ENCODE measurements around the gene ZMYND19.
"Not testable (repeated sequence)": the region's sequence is repeated elsewhere in the genome, so short reads cannot be mapped to it uniquely, and the experiment has no call there.

ZMYND19 gene

GRCh38 chr9:137614631-137615386 is 24.5 kb upstream of the ZMYND19 start:
- DNase-seq (ENCODE audit: low read depth in 2 of 2) = no peak

DNA sequence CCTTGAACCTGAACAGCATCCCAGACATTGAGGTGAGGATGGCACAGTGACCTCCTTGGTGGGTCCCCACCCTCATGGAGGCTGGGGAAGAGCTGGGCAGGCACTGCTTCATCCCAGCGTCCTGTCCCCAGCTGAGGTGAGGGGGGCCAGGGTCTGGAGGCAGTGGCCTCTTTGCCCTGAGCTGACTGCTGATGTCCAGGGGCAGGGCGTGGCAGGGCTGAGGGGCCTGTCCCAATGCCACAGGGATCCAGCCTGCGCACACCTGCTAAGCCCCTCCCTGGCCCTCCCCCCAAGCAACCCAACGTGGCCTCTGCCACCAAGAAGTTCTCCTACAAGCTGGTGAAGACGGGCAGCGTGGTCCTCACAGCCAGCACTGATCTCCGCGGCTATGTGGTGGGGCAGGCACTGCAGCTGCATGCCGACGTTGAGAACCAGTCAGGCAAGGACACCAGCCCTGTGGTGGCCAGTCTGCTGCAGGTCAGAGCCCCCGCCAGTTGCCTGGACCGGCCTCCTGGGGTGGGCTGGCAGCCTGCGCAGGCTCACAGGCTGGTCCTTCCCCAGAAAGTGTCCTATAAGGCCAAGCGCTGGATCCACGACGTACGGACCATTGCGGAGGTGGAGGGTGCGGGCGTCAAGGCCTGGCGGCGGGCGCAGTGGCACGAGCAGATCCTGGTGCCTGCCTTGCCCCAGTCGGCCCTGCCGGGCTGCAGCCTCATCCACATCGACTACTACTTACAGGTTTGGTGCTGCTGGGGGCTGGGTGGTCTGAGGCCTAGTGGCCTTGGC is 23.6 kb upstream of the ZMYND19 start:
- DNase-seq (ENCODE audit: low read depth in 2 of 2) = no peak

- DNase-seq (ENCODE audit: low read depth in 2 of 2) = no peak
These were observed 22.9 kb upstream of the ZMYND19 start for GRCh38 chr9:137613259-137613658.

DNA sequence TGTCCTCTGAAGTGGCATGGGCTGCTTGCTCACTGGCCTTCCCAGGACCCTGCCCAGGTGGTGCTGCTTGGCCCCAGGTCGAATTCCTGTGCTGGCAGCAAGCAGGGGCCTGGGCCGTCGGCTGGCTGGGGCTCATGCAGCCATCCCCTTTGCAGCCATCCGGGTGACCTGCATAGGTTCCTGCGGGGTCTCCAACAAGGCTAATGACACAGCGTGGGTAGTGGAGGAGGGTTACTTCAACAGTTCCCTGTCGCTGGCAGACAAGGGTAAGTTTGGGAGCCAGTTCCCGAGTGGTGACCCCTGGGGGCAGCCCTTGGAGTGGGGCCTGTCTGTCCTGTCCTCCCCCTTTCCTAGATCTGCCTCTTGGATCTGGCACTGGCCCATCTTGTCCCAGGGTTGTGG is 22.4 kb upstream of the ZMYND19 start:
- no peak for DNase-seq (ENCODE audit: low read depth in 2 of 2)

- DNase-seq (ENCODE audit: low read depth in 2 of 2) = no peak
These were observed 21.6 kb upstream of the ZMYND19 start for GRCh38 chr9:137611623-137612609.

- no peak for DNase-seq (ENCODE audit: low read depth in 2 of 2)
These were observed 20.6 kb upstream of the ZMYND19 start for GRCh38 chr9:137610944-137611343.

GRCh38 chr9:137607141-137607857 is 17.0 kb upstream of the ZMYND19 start:
- DNase-seq (ENCODE audit: low read depth in 2 of 2) = no peak

DNA sequence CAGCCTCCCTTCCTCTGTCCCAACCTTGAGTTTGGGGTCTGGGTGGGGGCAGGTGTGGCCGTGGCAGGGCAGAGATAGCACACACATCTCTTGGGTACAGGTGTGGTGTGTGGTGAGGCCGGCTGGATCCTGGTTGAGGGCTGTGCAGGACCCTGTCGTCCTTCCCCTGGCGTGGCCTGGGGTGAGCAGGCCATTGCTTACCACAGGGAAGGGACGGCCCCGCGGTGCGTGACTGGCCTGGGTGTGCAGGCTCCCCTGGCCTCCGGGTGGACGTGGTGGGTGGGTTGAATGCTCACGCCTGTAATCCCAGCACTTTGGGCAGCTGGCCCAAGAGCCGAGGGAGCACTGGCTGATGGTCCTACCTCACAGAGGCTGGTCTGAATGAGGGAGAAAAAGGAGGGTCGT is 16.4 kb upstream of the ZMYND19 start:
- no peak for DNase-seq (ENCODE audit: low read depth in 2 of 2)

- DNase-seq (ENCODE audit: low read depth in 2 of 2) = no peak
These were observed 15.8 kb upstream of the ZMYND19 start for GRCh38 chr9:137606005-137606621.

- peak; percentile 86 to 90 for DNase-seq (ENCODE audit: low read depth in 2 of 2)
These were observed 15.1 kb upstream of the ZMYND19 start, which contains the start of gene ARRDC1 for GRCh38 chr9:137605121-137606004. TSS of gene ARRDC1 (plus strand) at chr9:137605686. CDS start at chr9:137605718, 32 bp downstream.

DNA sequence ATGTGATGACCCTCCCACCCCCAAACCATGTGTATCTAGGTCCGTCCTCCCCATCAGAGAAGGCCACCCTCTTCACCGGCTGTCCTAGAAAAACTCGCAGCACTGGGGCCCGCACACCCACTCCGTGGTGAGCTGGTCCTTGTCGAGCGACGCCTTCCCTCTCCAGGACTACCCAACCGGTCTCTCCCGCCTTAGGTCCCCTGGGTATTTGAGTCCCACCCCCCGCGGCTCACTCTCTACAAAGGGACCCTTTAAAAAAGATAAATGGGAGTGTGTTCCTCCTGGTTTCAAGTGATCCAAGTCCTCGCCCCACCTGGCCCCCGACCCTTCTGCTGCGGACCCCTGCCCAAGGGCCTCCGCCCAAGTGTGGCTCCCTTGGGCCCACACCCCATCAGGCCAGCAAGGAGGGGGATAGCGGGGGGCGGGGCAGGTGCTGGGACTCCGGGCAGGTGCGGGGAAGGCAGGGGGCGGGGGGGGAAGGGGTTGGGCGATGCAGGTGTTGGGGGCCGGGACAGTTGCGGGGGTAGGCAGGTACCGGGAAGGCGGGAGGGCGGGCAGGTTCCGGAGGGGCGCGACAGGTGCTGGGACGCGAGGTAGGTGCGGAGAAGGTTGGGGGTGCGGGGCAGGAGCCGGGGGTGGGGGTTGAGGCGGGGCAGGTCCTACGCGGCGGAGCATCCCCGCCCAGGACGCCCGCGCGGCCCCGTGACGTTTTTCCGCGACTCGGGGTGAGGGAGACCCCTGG is 14.2 kb upstream of the ZMYND19 start:
- no peak for DNase-seq (ENCODE audit: low read depth in 2 of 2)

DNA sequence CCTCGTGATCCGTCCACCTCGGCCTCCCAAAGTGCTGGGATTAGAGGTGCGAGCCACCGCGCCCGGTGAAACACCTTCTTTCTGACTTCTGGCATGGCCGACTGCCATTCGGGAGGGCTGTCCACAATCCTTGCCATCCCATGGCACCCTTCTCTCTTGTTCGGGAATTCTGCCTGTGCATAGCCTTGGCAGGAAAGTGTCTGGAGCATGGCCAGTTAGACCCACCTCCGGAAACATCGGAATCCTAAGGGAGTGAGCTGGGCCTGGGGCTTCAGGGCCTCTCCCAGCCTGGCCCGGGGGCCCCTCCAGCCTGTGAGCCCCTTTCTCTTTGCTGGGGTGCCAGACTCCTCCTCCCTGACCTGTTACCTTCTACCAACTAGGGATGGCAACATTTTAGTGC is 13.6 kb upstream of the ZMYND19 start:
- DNase-seq (ENCODE audit: low read depth in 2 of 2) = no peak

DNA sequence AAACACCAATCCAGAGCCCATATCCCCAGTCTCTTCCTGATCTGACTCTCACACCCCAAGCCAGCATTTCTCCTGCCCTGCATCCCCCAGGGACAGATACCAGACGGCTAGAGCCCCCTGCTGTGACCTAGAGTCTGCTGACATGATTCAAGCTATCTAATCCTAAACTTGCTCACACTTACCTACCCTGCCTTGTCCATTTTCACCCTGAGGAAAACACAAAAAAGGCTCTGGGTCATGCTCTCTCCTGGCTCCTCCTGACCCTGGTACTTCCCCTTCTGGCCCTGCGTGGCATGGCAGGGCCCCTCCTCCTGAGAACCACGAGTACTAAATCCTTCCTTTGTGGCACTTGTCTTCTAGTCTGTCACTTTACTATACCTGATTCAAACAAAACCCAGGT is 12.3 kb upstream of the ZMYND19 start:
- no peak for DNase-seq (ENCODE audit: low read depth in 2 of 2)

- no peak for DNase-seq (ENCODE audit: low read depth in 2 of 2)
These were observed 8.6 kb upstream of the ZMYND19 start for GRCh38 chr9:137598943-137599342.

GRCh38 chr9:137596577-137596976 is 6.3 kb upstream of the ZMYND19 start:
- DNase-seq (ENCODE audit: low read depth in 2 of 2) = not testable (repeated sequence)

GRCh38 chr9:137593176-137593575 is 2.9 kb upstream of the ZMYND19 start:
- no peak for DNase-seq (ENCODE audit: low read depth in 2 of 2)

GRCh38 chr9:137592767-137593166 is 2.5 kb upstream of the ZMYND19 start:
- DNase-seq (ENCODE audit: low read depth in 2 of 2) = no peak

- DNase-seq (ENCODE audit: low read depth in 2 of 2) = no peak
These were observed 216 bp downstream of the ZMYND19 start for GRCh38 chr9:137590123-137590468.
